Activated T-helper 2 cell treated with anti-CD3 and anti-CD28 coated beads, Interferon-gamma antibody, Interleukin-2, Interleukin-4, amounts not matched to agents 10 μg/mL and 5 μg/mL and 100 μg/mL, durations not matched to agents 14 hours and 24 hours and 36 hours (primary cell): ENCODE data around the gene EGFR. TPM values are rescaled to one million over a fixed set of nuclear protein-coding genes. Genes with fewer than 3 reads are reported as not detected.

ENCODE experiments used
- DNase-seq: peaks from one replicate; pipeline ENCODE4 v3.0.0; 2021; ENCODE audit warnings: low spot score
- H3K27ac Mint-ChIP-seq: one replicate; pipeline ENCODE4 v1.8.0; 2021; ENCODE audit warnings: mixed read lengths
- H3K27me3 Mint-ChIP-seq: one replicate; pipeline ENCODE4 v1.8.0; 2021; ENCODE audit warnings: low read depth, mixed read lengths
- H3K36me3 Mint-ChIP-seq: one replicate; pipeline ENCODE4 v1.8.0; 2021; ENCODE audit warnings: low read depth, mixed read lengths
- H3K4me1 Mint-ChIP-seq: one replicate; pipeline ENCODE4 v1.8.0; 2021; ENCODE audit warnings: low read depth, mixed read lengths
- H3K4me3 Mint-ChIP-seq: one replicate; pipeline ENCODE4 v1.8.0; 2021; ENCODE audit warnings: low read depth, mild to moderate bottlenecking, moderate library complexity, mixed read lengths
- H3K9me3 Mint-ChIP-seq: one replicate; pipeline ENCODE4 v1.8.0; 2021; ENCODE audit warnings: mixed read lengths
- intact Hi-C: fragments of 100-400 bp; cut with micrococcal nuclease; formaldehyde crosslinking; loops from one replicate; pipeline ENCODE4 v1.15.1; 2023
- total RNA-seq: library from RNA; stranded (reverse); gene quantifications from 2 replicates; pipeline ENCODE4 v1.2.3, GENCODE V29; 2022

The EGFR gene
- total RNA-seq, 1 donor from 2014 or later = not detected

DNA sequence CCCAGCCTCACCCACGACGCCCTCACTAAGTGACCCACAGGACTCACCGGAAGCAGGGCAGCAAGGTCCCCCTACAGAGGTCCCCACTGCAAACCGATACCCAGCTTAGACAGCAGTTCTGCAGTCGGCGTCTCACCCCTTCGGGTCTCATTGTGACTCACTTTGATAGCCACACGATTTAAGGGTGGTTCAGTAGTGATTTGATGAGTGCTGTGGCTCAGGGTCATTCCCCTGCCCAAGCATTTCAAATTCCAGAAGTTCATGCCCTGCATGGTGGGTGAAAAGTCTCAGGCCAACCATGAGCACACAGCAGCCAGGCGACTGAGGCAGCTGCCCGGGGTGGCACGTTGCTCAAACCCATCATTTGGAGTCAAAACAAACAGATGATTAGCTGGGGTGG, 93.2 kb downstream of the EGFR start:
- intact Hi-C loops = no loop called here
- no peaks in the 10 kb centered on the region for H3K4me1 Mint-ChIP-seq
- H3K27me3 Mint-ChIP-seq = peaks cover 11% of the 10 kb centered on the region
- no peak overlapping the region for H3K27ac Mint-ChIP-seq
- no peak for DNase-seq
- H3K9me3 Mint-ChIP-seq = no peaks in the 10 kb centered on the region
- no peak overlapping the region for H3K4me3 Mint-ChIP-seq
- H3K36me3 Mint-ChIP-seq = no peaks in the 10 kb centered on the region

DNA sequence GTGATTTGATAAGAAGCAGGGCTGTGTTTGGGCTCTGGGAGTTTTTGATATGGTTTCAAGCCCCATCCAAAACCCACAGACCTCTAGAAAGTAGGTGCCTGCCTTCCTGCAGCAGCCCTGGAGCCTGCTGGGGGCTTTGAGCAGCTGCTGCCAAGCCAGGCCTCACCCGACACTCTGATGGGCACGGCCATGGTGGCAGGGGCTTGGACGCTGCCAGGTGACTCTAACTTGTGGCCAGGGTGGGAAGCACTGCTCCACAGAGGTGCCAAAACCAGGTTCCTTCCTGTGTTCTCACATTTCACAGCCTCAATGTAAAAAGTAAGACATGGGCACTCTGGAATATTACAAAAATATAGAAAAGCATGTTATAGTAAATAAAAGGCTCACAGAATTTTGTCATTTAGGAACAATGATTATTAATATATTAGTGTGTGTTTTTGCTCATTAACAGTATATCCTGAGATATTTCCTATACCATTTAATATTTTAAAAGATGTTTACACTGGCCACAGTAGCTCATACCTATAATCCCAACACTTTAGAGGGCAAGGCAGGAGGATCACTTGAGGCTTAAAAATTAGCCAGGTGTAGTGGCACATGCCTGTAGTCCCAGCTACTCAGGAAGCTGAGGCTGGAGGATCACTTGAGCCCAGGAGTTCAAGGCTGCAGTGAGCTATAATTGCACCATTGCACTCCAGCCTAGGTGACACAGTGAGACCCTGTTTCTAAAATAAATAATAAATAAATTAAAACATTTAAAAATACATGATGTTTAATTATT, 95.1 kb downstream of the EGFR start:
- H3K36me3 Mint-ChIP-seq = no peaks in the 10 kb centered on the region
- H3K27me3 Mint-ChIP-seq = peaks cover 12% of the 10 kb centered on the region
- H3K27ac Mint-ChIP-seq = no peak overlapping the region
- intact Hi-C loops = no loop called here
- no peaks in the 10 kb centered on the region for H3K9me3 Mint-ChIP-seq
- no peak overlapping the region for H3K4me3 Mint-ChIP-seq
- H3K4me1 Mint-ChIP-seq = no peaks in the 10 kb centered on the region
- no peak for DNase-seq

DNA sequence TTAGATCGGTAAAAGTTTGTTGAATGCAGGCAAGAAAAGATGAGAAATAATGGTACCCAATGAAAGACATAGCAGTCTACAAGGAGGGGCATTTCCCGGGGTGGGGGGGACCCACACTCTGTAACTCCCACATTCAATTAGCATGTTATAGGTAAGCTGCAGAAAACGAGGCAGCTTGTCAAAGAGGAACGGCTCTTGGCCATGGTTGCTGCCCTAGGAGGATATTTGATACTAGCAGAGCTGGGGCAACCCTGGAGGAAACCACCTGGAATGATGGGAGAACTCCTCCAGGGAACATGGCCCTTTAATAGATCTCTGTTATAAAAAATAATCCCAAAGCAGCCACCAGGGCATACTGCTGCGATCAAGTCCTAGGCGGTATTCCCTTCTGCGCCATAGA, 98.5 kb downstream of the EGFR start:
- H3K27ac Mint-ChIP-seq = no peak overlapping the region
- no peaks in the 10 kb centered on the region for H3K4me1 Mint-ChIP-seq
- H3K27me3 Mint-ChIP-seq = peaks cover 18% of the 10 kb centered on the region
- intact Hi-C loops = no loop called here
- no peaks in the 10 kb centered on the region for H3K9me3 Mint-ChIP-seq
- no peaks in the 10 kb centered on the region for H3K36me3 Mint-ChIP-seq
- H3K4me3 Mint-ChIP-seq = no peak overlapping the region
- DNase-seq = no peak

DNA sequence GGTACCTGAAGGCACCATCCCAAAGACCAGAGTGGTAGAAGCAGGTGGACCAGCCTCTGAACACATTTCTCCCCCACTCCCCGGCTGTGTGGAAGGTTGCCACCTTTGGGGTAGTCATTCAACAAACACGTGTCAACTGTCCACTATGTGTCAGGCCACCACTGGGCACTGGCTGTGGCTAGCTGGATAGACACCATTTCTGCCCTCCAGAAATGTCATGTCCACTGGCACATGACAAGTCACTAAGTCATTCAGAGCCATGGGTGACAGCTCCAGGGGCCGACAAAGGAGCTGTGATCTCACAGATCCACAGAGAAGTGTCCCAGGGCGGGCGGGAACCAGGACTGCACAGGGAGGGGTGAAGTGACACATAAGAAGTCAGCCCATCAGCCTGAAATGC, 99.6 kb downstream of the EGFR start:
- no peaks in the 10 kb centered on the region for H3K9me3 Mint-ChIP-seq
- intact Hi-C loops = no loop called here

DNA sequence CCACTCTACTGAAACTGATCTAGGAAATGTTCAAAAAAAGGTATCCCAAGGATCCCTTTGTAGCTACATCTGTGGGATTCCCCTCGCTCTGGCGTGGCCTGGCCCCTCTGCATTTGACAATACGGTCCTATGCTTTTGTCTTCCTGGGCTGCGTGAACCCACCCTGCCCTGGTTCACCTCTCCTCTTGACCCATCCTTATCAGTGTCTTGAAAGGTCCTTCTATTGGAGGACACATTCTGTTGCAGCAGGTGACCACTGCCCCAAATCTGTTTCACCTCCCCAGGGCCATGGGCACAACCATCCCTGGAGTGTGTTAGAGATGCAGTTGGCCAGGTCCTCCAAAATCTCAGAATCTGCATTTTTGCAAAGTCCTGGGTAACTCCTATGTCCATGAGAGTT, 100.8 kb downstream of the EGFR start:
- Mint-ChIP-seq H3K36me3 (no peaks in the 10 kb centered on the region), H3K27me3 (peaks cover 23% of the 10 kb centered on the region), H3K4me1 (no peaks in the 10 kb centered on the region), H3K9me3 (no peaks in the 10 kb centered on the region), H3K27ac (no peak overlapping the region), H3K4me3 (no peak overlapping the region)
- intact Hi-C loops = no loop called here
- no peak for DNase-seq

More for the DNA sequence above, 99.6 kb downstream of the EGFR start:
- no peak overlapping the region for H3K27ac Mint-ChIP-seq
- no peak overlapping the region for H3K4me3 Mint-ChIP-seq
- H3K4me1 Mint-ChIP-seq = no peaks in the 10 kb centered on the region
- peaks cover 19% of the 10 kb centered on the region for H3K27me3 Mint-ChIP-seq
- DNase-seq = no peak
- no peaks in the 10 kb centered on the region for H3K36me3 Mint-ChIP-seq

DNA sequence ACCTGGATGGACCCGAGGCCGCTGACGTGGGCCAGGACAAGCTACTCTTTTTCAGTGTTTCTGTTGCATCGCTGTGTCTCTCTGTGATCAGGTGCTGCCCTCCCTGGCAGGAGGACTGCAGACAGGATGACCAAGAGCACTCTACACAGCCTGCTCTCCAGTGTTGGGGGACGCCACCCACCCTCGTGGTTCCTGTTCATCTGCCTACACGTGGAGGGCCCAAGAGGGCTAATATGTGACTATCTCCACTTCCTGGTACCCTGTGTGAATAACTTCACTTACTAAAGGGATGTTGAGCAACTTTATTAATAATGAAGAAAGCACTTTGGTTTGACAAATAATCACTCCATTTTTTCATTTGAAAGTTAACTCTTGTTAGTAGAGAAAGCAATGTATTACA, 101.3 kb downstream of the EGFR start:
- no peaks in the 10 kb centered on the region for H3K36me3 Mint-ChIP-seq
- peaks cover 23% of the 10 kb centered on the region for H3K27me3 Mint-ChIP-seq
- intact Hi-C loops = no loop called here
- H3K4me3 Mint-ChIP-seq = no peak overlapping the region
- H3K4me1 Mint-ChIP-seq = no peaks in the 10 kb centered on the region
- DNase-seq = no peak
- H3K27ac Mint-ChIP-seq = no peak overlapping the region
- no peaks in the 10 kb centered on the region for H3K9me3 Mint-ChIP-seq

DNA sequence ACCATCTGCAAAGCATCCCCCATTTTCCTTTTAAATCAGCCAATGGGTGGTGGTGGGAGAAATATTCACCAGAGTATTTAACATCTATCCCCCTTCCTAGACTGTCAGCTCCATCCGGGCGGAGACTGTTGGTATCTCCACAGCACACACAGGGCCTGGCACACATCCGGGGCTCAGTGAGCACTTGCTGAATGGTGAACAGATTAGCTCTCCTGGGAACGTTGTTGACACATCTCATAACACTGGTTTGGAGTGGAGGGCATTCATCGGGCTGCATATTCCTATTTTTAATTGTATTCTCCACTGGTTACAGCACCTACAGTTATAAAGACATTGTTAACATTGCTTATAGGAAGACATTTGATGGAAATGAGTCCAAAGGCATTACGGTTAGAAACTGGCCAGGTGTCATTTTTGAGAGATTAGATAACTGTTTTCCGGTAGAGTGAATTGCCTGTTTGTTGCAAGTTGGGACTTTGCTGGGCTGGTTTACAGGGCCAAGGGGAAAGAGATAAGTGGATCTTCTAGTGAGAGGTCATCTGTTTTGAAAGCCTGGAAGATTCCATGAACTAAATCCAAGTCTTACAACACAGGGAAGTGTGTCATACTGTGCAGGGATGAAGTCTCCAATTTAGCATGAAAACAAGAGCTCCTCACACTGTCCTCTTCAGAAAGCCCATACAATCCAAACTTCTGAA, 101.8 kb downstream of the EGFR start:
- Mint-ChIP-seq H3K36me3 (no peaks in the 10 kb centered on the region), H3K4me1 (no peaks in the 10 kb centered on the region)
- intact Hi-C loops = no loop called here

DNA sequence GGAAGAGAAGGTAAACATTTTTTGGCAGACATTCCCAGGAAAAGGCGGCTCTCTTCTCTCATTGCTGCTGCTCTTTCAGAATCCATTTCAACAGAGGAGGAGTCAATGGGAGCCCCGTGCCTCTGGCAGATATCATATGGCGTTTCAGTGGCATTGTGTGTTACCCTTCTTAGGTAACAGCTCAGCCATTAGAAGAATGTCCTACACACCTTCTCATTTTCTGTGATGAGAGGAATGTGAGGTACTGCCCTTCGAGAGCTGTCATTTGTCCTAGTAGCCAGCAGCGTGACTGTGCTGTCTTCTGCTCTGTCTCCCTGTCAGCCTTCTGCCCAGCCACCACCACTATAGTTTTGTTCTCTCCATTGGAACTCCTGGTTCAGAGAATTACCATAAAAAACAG, 102.4 kb downstream of the EGFR start:
- no peak for DNase-seq
- H3K9me3 Mint-ChIP-seq = no peaks in the 10 kb centered on the region
- H3K27ac Mint-ChIP-seq = no peak overlapping the region
- intact Hi-C loops = no loop called here
- no peak overlapping the region for H3K4me3 Mint-ChIP-seq
- peaks cover 23% of the 10 kb centered on the region for H3K27me3 Mint-ChIP-seq
- no peaks in the 10 kb centered on the region for H3K36me3 Mint-ChIP-seq
- H3K4me1 Mint-ChIP-seq = no peaks in the 10 kb centered on the region

More for the DNA sequence above, 101.8 kb downstream of the EGFR start:
- Mint-ChIP-seq H3K27ac (no peak overlapping the region), H3K9me3 (no peaks in the 10 kb centered on the region), H3K27me3 (peaks cover 23% of the 10 kb centered on the region), H3K4me3 (no peak overlapping the region)
- DNase-seq = no peak

DNA sequence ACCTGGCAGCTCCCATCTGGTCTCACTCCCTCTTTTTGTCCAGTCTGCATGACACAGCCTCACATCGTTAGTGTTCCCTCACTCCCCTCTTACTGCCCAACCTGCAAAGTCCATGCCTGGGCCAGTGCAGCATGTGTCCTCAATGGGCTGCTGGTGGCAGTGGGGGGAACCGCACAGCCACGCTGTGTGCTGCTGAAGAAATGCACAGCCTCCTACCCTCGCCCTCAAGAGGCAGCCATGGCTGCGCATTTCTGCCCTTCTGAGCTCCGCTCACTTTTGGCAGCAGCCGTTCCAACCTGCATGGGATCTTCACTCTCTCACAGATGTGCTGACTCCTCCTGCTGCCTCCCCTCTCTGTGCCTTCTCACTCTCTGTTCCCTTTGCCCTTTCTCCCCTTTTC, 103.4 kb downstream of the EGFR start:
- peaks cover 23% of the 10 kb centered on the region for H3K27me3 Mint-ChIP-seq
- no peak for DNase-seq
- no peaks in the 10 kb centered on the region for H3K9me3 Mint-ChIP-seq
- H3K4me3 Mint-ChIP-seq = no peak overlapping the region
- intact Hi-C loops = no loop called here
- no peaks in the 10 kb centered on the region for H3K4me1 Mint-ChIP-seq
- no peaks in the 10 kb centered on the region for H3K36me3 Mint-ChIP-seq
- no peak overlapping the region for H3K27ac Mint-ChIP-seq

DNA sequence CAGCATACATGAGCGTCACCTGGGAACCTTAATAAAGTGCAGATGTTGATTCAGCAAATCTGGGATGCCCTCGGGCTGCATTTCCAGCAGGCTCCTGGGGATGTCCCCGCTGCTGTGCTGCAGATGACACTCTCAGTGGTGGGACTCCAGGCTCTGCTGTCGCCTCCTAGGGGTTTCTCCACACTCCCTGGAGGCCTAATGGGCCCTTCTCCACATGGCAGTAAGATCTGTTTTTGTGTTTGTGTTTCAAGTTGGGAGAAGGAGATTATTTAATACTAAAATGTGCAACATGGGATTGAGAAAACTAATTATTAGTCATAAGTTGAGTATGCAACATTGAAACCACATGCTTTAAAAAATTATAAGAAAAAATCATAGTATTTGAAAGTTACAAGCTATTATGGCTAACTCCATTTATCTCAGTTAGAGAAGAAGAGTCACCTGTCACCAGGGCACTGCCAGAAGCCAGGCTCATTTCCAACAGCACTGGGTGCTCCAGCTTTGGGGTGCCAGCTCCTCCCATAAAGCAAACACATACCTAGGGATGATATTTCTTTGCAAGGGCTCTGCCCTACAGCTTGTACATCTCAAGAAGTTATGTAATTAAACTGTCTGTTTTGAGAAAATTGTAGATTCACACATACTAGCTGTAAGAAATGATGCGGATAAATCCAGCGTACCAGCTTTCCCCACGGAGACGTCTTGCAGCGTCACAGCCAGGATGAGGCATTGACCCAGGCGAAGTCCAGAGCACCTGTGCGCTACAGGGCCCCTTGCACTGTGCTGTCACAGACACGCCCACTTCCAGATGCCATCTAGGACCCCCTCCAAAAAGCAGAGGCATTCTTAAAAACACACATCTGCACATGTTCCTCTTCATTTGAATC, 106.4 kb downstream of the EGFR start:
- Mint-ChIP-seq H3K36me3 (no peaks in the 10 kb centered on the region), H3K4me1 (peaks cover 3% of the 10 kb centered on the region), H3K9me3 (no peaks in the 10 kb centered on the region), H3K4me3 (no peak overlapping the region), H3K27me3 (peaks cover 7% of the 10 kb centered on the region), H3K27ac (no peak overlapping the region)
- intact Hi-C loops = no loop called here
- no peak for DNase-seq

DNA sequence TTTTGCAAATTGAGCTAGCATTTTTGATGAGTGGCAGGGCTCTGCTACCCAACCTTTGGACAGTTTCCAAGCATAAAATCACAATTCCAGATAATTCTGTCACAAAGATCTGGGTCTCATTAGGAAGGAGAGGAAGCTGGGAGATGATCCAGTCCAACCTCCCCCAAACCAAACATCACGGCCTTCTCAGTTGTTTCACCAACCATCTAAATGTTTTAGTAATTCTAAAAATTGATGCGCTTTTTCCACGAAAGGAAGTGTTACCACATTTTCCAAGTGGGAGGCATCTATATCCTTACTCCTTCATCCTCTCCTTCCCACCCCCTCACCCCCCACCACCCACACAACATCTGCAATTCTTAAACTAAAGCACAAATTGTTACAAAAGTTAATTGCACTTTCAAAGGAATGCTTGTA, 108.3 kb downstream of the EGFR start:
- H3K4me3 Mint-ChIP-seq = no peak overlapping the region
- H3K27ac Mint-ChIP-seq = no peak overlapping the region

DNA sequence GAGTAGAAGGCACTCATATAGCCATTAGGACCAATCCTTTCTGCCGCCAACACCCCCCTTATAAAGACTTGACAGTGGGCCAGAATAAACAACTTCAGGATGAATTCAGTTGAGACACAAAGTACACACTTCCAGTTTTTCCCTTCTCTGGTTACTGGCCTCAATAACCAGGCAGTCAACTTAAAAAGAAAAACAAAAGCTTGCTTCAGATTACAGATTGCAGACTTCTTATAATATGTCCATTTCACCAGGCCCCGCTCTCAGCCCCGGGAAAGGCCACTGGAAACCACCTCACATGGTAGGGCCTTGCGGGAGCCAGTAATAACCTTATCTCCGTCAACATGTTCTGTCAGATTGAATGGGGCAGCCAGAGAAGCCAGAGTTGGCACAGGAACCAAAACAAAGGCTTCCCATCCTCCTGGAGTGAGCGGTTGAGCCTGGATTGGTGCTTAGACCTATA, 108.8 kb downstream of the EGFR start:
- peaks cover 8% of the 10 kb centered on the region for H3K4me1 Mint-ChIP-seq
- DNase-seq = no peak
- H3K36me3 Mint-ChIP-seq = no peaks in the 10 kb centered on the region
- peaks cover 8% of the 10 kb centered on the region for H3K27me3 Mint-ChIP-seq
- H3K4me3 Mint-ChIP-seq = no peak overlapping the region
- H3K9me3 Mint-ChIP-seq = no peaks in the 10 kb centered on the region
- no peak overlapping the region for H3K27ac Mint-ChIP-seq
- intact Hi-C loops = no loop called here

More for the DNA sequence above, 108.3 kb downstream of the EGFR start:
- Mint-ChIP-seq H3K36me3 (no peaks in the 10 kb centered on the region), H3K9me3 (no peaks in the 10 kb centered on the region), H3K4me1 (peaks cover 6% of the 10 kb centered on the region), H3K27me3 (peaks cover 7% of the 10 kb centered on the region)
- no peak for DNase-seq
- intact Hi-C loops = no loop called here
